IMR-90 (cell line): ENCODE results near the gene JCAD.

Experiments used
- BHLHE40 ChIP-seq: fragments of 150-350 bp; IDR thresholded peaks from 2 replicates; pipeline ENCODE4 v1.6.1; 2016; ENCODE audit warnings: mild to moderate bottlenecking, low read depth, low read length
- CEBPB ChIP-seq: IDR thresholded peaks from 2 replicates; pipeline ENCODE4 v1.6.1; 2012; ENCODE audit warnings: low read depth, low read length, improper control_type of control experiment
- CHD1 ChIP-seq: IDR thresholded peaks from 2 replicates; pipeline ENCODE4 v1.6.1; 2012; ENCODE audit warnings: low read depth, low read length, improper control_type of control experiment
- MAFK ChIP-seq: IDR thresholded peaks from 2 replicates; pipeline ENCODE4 v1.6.1; 2012; ENCODE audit warnings: low read depth, low read length, improper control_type of control experiment
- MAZ ChIP-seq: IDR thresholded peaks from 2 replicates; pipeline ENCODE4 v1.6.1; 2012; ENCODE audit warnings: low read depth, mild to moderate bottlenecking, low read length, improper control_type of control experiment, moderate library complexity, borderline replicate concordance
- MXI1 ChIP-seq: IDR thresholded peaks from 2 replicates; pipeline ENCODE4 v1.6.1; 2012; ENCODE audit warnings: low read depth, mild to moderate bottlenecking, low read length, moderate library complexity, borderline replicate concordance
- POLR2A ChIP-seq: IDR thresholded peaks from 2 replicates; pipeline ENCODE4 v1.6.1; 2012; ENCODE audit warnings: mild to moderate bottlenecking, low read depth, low read length
- RAD21 ChIP-seq: IDR thresholded peaks from 2 replicates; pipeline ENCODE4 v1.6.1; 2012; ENCODE audit warnings: low read length, improper control_type of control experiment
- RCOR1 ChIP-seq: IDR thresholded peaks from 2 replicates; pipeline ENCODE4 v1.6.1; 2012; ENCODE audit warnings: mild to moderate bottlenecking, low read length, improper control_type of control experiment; ENCODE audit not compliant: insufficient replicate concordance
- SMC3 ChIP-seq: fragments of 150-350 bp; IDR thresholded peaks from 2 replicates; pipeline ENCODE4 v1.6.1; 2016; ENCODE audit warnings: low read depth, mild to moderate bottlenecking, antibody characterized with exemption, low read length, moderate library complexity
- TF ChIP-seq, protein P1 (sequence below): conservative IDR thresholded peaks from 2 replicates; pipeline ENCODE4 v1.5.1; 2012; ENCODE audit warnings: mild to moderate bottlenecking, low read depth, low read length, improper control_type of control experiment
- TF ChIP-seq, protein P2 (sequence below): fragments of 150-350 bp; IDR thresholded peaks from 2 replicates; pipeline ENCODE4 v1.6.1; 2016; ENCODE audit warnings: low read depth, mild to moderate bottlenecking, low read length, moderate library complexity, borderline replicate concordance
- TF ChIP-seq, protein P3 (sequence below): fragments of 150-350 bp; IDR thresholded peaks from 2 replicates; pipeline ENCODE4 v1.6.1; 2017; ENCODE audit warnings: mild to moderate bottlenecking, antibody characterized with exemption, low read length, low read depth

DNA sequence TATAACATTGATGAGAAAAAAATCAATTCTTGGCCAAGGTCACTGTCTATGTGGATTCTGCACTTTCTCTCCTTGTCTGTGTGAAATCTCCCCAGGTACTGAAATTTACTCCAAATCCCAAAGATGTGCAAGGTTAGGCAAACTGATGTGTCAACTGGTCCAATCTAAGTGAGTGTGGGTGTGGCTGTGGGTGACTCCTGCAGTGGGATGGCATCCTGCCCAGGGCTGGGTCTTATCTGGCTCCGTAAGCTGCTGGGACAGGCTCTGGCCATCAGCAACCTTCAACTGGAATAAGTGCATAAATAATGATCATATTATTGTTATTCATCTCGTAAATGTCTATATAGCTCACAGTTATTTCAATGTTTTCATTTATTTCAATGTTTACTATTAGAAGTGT is 79.3 kb downstream of the JCAD start:
- TF ChIP-seq, protein P1, sequence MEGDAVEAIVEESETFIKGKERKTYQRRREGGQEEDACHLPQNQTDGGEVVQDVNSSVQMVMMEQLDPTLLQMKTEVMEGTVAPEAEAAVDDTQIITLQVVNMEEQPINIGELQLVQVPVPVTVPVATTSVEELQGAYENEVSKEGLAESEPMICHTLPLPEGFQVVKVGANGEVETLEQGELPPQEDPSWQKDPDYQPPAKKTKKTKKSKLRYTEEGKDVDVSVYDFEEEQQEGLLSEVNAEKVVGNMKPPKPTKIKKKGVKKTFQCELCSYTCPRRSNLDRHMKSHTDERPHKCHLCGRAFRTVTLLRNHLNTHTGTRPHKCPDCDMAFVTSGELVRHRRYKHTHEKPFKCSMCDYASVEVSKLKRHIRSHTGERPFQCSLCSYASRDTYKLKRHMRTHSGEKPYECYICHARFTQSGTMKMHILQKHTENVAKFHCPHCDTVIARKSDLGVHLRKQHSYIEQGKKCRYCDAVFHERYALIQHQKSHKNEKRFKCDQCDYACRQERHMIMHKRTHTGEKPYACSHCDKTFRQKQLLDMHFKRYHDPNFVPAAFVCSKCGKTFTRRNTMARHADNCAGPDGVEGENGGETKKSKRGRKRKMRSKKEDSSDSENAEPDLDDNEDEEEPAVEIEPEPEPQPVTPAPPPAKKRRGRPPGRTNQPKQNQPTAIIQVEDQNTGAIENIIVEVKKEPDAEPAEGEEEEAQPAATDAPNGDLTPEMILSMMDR, result no peak
- no peak for TF ChIP-seq MAFK
- no peak for TF ChIP-seq CHD1
- TF ChIP-seq SMC3, result no peak
- no peak for TF ChIP-seq MAZ
- no peak for TF ChIP-seq POLR2A
- TF ChIP-seq RAD21, result no peak
- no peak for TF ChIP-seq RCOR1
- TF ChIP-seq, protein P2, sequence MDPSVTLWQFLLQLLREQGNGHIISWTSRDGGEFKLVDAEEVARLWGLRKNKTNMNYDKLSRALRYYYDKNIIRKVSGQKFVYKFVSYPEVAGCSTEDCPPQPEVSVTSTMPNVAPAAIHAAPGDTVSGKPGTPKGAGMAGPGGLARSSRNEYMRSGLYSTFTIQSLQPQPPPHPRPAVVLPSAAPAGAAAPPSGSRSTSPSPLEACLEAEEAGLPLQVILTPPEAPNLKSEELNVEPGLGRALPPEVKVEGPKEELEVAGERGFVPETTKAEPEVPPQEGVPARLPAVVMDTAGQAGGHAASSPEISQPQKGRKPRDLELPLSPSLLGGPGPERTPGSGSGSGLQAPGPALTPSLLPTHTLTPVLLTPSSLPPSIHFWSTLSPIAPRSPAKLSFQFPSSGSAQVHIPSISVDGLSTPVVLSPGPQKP, result no peak
- TF ChIP-seq BHLHE40, result no peak
- TF ChIP-seq, protein P3, sequence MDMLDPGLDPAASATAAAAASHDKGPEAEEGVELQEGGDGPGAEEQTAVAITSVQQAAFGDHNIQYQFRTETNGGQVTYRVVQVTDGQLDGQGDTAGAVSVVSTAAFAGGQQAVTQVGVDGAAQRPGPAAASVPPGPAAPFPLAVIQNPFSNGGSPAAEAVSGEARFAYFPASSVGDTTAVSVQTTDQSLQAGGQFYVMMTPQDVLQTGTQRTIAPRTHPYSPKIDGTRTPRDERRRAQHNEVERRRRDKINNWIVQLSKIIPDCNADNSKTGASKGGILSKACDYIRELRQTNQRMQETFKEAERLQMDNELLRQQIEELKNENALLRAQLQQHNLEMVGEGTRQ, result no peak
- TF ChIP-seq CEBPB, result no peak
- TF ChIP-seq MXI1, result no peak
